ENCODE measurements around the gene HES4.

DNA sequence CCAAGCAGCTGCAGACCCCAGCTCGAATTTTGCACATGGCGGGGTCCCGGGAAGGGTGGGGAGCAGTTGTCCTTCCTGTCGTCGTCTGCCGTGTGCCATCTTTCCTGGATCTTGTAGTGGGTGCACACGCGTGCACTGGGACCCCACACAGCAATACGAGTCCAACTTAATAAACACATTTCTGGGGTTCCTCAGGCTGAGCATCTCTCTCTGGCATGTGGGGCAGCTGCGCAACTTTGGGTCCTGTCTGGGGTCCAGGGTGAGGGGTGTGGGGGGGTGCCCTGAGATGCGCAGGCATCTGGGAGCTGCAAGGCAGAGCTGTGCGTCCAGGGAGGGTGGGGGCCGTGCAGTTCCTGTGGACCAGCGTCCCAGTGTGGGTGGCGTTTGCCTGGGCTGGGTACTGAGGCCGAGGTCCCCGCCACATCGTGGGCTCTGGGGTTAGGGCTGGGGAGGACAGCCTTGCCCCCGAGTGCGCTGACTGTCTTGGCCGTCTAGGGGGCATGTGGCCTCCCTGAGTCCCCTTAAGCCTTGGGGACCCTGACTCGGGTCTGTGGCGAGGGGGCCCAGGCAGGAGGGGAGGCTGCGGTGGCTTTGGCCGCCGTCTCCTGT is 34.3 kb downstream of the HES4 start:
- TF ChIP-seq, protein P1, sequence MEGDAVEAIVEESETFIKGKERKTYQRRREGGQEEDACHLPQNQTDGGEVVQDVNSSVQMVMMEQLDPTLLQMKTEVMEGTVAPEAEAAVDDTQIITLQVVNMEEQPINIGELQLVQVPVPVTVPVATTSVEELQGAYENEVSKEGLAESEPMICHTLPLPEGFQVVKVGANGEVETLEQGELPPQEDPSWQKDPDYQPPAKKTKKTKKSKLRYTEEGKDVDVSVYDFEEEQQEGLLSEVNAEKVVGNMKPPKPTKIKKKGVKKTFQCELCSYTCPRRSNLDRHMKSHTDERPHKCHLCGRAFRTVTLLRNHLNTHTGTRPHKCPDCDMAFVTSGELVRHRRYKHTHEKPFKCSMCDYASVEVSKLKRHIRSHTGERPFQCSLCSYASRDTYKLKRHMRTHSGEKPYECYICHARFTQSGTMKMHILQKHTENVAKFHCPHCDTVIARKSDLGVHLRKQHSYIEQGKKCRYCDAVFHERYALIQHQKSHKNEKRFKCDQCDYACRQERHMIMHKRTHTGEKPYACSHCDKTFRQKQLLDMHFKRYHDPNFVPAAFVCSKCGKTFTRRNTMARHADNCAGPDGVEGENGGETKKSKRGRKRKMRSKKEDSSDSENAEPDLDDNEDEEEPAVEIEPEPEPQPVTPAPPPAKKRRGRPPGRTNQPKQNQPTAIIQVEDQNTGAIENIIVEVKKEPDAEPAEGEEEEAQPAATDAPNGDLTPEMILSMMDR (IDR thresholded peaks at IDR 0.05 in 2 of 3, conservative IDR thresholded peaks at IDR 0.05 in 1 of 3; ENCODE audit: control insufficient read depth in 2 of 3, extremely low read depth in 1 of 3, insufficient read depth in 1 of 3, low read depth in 3 of 3, low read length in 3 of 3) = no peak
- no peak for TF ChIP-seq RELA (IDR thresholded peaks at IDR 0.05; ENCODE audit: borderline replicate concordance, partially characterized antibody)
- TF ChIP-seq MAX (IDR thresholded peaks at IDR 0.05; ENCODE audit: low read depth, low read length) = no peak
- TF ChIP-seq NR2C2 (IDR thresholded peaks at IDR 0.05; ENCODE audit: borderline replicate concordance, control insufficient read depth, insufficient read length, low read depth) = no peak
- no peak for TF ChIP-seq CHD4 (IDR thresholded peaks at IDR 0.05)
- TF ChIP-seq RBBP5 (conservative IDR thresholded peaks at IDR 0.05) = no peak
- TF ChIP-seq NFIC (IDR thresholded peaks at IDR 0.05; ENCODE audit: low read depth, low read length) = no peak
- no peak for TF ChIP-seq SMAD1 (IDR thresholded peaks at IDR 0.05; ENCODE audit: low read depth, partially characterized antibody)
- TF ChIP-seq SIX5 (IDR thresholded peaks at IDR 0.05; ENCODE audit: low read depth, low read length, severe bottlenecking) = no peak
- TF ChIP-seq ZNF24 (IDR thresholded peaks at IDR 0.05) = no peak
- TF ChIP-seq EZH2 (IDR thresholded peaks at IDR 0.05; ENCODE audit: borderline replicate concordance, control insufficient read depth, low read depth, low read length) = no peak

All from GM12878 (cell line).